Stimulated activated CD8-positive, alpha-beta memory T cell treated with anti-CD3 and anti-CD28 coated beads, Interleukin-7, amount 100 ng/mL, for 24 hours (primary cell): ENCODE measurements around the gene NOS1AP.

Source experiments
- DNase-seq: peaks from one replicate; pipeline ENCODE4 v3.0.0-alpha.2; 2020; ENCODE audit warnings: low read depth

The NOS1AP gene

GRCh38 chr1:162090378-162090777 lies 20.9 kb downstream of the NOS1AP start:
- no peak for DNase-seq

DNA sequence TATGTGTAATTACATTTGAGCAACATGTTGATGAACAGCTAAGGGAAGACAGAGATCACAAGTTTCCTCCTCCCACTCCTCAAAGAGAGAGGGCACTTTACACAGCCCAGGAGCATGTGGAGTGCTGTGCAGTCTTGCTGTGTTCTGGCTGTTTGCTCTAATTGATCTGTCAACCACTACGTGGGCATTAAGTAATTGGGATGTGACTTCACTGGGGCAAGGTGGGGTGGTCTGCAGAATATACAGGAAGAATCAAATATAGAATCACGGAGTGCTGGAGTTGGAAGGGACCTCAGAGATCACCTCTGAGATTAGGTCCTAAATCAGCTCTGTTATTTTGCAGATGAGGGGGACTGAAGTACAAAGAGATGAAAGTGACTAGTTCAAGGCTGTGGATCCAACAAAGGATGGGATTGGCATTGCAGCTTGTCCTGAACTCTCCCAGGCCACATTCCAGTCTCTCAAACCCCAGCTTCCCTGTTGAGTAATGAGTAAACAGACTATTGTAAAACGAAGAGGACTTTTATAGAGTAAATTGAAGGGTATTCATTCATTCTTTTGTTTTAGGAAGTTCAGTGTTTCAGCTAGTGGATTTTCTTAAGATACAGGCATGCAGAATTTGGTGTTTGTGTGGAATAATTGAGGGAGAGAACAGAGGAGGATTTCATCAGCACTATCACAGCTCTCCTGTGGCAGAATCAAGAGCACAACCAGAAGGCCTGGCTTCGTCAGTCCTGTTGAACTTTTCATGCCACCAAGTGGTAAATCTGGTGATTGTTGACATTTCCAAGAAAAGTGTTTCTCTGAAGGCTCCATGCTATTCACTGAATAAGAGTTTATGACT lies 22.4 kb downstream of the NOS1AP start:
- no peak for DNase-seq

DNA sequence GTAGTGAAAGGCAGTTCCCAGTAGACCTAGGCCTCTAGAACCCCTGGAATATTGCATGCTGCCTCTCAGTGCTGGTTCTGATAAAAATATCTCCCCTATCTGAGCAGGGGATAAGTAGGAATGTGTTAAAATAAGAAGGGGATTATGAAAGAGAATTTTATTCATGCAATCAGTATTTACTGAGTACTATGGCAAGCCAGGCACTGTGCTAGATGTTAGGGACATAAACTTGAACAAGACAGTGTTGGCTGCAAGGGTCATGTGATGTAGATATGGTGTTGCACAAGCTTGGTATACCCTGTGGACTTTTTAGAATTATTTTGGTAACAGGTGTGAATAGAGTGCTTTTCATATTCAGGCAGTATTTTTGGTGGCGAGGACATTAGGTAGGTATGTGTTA lies 23.6 kb downstream of the NOS1AP start:
- DNase-seq: no peak

GRCh38 chr1:162094271-162094670 lies 24.8 kb downstream of the NOS1AP start:
- no peak for DNase-seq

GRCh38 chr1:162094723-162095122 lies 25.2 kb downstream of the NOS1AP start:
- no peak for DNase-seq

GRCh38 chr1:162107911-162108310 lies 38.4 kb downstream of the NOS1AP start:
- no peak for DNase-seq

DNA sequence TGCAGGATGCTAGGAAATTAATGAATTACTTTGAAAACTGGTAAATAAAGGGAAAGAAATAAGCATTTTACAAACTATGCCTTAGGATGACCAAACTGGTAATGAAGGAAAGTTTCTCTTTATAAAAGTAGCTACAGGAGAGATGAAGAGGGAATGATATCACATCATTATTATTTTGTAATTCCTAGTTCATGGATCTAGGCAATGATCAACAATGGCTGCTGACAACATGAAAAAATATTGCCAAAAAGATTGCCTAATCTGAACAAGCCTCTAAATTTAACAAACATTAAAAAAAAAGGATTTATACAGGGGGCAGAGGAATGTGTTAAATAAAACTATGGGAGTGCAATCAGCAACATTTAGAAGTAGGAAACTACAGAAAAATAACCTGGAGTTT lies 38.9 kb downstream of the NOS1AP start:
- no peak for DNase-seq

DNA sequence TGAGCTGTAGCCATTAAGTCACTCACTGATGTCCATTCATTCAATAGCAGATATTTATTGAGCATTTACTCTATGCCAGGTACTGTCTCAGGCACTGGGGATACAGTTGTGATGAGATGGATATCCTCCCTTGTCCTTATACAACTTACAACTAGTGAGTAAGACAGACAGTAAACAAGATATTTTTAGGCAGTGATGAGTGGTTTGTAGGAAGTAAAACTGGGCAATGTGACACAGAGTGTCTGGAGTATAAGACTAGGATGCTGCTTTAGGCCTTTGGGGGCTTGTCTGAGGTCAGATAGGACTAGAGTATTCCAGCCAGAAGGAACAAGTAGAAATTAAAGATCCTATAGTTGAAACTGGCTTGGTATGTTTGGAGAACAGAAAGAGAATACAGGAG lies 41.4 kb downstream of the NOS1AP start:
- DNase-seq: no peak

GRCh38 chr1:162111572-162111971 lies 42.1 kb downstream of the NOS1AP start:
- DNase-seq: no peak

DNA sequence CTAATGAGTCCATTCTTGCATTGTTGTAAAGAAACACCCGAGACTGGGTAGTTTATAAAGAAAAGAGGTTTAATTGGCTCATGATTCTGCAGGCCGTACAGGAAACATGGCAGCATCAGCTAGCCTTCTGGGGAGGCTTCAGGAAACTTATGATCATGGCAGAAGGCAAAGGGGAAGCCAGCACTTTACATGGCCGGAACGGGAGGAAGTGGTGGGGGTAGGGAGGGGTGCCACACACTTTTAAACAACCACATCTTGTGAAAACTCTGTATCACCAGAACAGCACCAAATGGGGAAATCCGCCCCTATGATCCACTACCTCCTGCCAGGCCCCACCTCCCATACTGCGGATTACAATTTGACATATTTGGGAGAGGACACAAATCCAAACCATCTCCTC lies 43.9 kb downstream of the NOS1AP start:
- no peak for DNase-seq

- DNase-seq: no peak
Measured at GRCh38 chr1:162117039-162117774, 47.7 kb downstream of the NOS1AP start.

GRCh38 chr1:162118063-162118462 lies 48.6 kb downstream of the NOS1AP start:
- DNase-seq: no peak

GRCh38 chr1:162128693-162129356 lies 59.3 kb downstream of the NOS1AP start:
- no peak for DNase-seq

DNA sequence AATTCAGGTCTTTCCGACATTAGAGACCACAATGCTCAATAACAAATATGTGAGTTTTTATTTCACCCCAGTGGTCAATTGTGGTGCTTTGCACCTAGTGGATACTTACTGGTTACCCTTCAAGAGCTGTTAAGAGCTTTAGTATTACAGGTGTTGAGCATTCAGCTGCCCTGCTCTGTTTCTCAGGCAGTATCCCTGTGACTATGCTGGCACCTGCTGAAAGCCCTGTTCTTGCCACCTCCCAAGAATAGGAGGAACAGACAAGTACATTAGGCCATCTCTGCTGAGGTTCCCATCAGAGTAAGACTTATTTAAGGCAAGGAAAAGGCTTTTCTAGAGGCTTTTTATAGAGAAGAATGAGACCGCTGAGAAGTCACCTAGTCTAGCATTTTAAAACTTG lies 60.8 kb downstream of the NOS1AP start:
- DNase-seq: no peak

GRCh38 chr1:162131400-162132321 lies 62.2 kb downstream of the NOS1AP start:
- DNase-seq: no peak

DNA sequence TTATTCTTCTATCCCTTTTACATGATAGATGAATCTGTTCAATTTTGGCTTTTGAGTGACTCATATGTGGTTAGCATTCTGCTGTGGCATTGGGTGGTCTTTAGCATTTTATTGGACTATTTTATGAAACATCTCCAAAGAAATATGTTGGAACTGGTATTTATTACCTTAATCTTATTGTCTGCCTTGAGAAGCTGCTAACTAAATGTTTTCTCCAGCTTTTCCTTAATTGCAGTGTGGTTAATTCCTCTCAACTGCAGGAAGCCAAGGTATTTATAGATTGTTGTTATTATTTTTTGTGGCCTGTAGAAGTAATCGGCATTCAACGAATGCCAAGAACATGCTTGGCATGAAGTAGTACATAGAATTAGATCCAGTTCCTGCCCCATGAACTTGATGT lies 64.1 kb downstream of the NOS1AP start:
- no peak for DNase-seq

DNA sequence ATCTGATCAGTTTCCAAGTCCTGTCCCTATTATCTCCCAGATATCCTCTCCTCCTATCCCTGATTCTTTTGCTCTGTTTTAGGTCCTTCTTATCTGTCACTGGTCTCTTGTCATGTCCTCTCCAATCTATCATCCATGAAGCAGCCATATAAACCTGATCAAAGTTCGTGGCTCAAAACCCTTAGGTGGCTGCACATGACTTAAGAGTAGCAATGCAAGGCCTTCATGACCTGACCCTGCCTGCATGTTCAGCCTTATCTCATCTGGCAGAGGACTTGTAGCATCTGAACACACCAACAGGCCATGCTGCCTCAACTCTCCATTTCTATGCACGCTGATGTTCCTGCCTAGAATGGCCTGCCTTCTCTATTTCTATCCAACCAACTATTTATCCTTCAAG lies 65.2 kb downstream of the NOS1AP start:
- no peak for DNase-seq

DNA sequence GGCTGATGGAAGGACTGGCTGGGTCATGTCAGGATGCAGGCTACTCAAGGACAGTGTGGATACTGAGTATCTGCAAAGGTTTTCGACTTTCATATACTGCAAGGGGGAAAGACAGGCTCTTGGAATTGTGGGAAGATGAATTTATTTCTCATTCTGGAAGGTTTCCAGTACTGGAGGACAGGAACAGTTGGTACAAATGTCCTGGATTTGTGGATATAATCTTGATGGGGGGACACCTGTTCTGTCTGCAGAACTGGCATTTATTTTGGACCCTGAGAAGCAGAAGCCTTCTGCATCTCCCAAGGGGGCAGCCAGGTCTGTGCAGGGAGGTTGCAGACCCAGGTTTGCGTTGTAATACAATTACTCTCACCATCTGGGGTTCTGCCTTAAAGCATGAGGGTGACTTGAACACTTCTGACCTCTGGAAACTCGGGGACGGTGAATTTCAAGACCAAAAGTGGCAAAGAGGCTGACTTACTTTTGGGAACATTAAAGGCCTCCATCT lies 65.8 kb downstream of the NOS1AP start:
- DNase-seq: no peak

GRCh38 chr1:162136760-162137159 lies 67.3 kb downstream of the NOS1AP start:
- DNase-seq: no peak

GRCh38 chr1:162137179-162137960 lies 67.9 kb downstream of the NOS1AP start:
- DNase-seq: no peak

- no peak for DNase-seq
Measured at GRCh38 chr1:162138112-162138511, 68.6 kb downstream of the NOS1AP start.
